CD14-positive monocyte (primary cell): Measurements from ENCODE around the gene GPC5. TPM values are rescaled to one million over a fixed set of nuclear protein-coding genes. Genes with fewer than 3 reads are reported as not detected.

ENCODE experiments used
- DNase-seq, 3 donors: peaks; one replicate each; pipeline ENCODE4 v3.0.0-alpha.2; 2011 to 2022
- H2AFZ ChIP-seq: 2 replicates; pipeline ENCODE4 v1.6.0; 2012; ENCODE audit warnings: mild to moderate bottlenecking, low read depth, low read length, inconsistent platforms; ENCODE audit not compliant: insufficient read depth, poor library complexity, severe bottlenecking
- H3K27ac ChIP-seq, 2 donors: 1 replicate in 1 of 2; 2 replicates in 1 of 2; pipeline ENCODE4 v1.5.1; 2012 to 2013; ENCODE audit warnings: low read length in 2 of 2, control low read depth in 1 of 2, inconsistent platforms in 1 of 2, low read depth in 1 of 2, mild to moderate bottlenecking in 1 of 2
- H3K27me3 ChIP-seq, 2 donors: one replicate each; pipeline versions ENCODE4 v1.6.0 to v1.6.1; 2011 to 2013; ENCODE audit warnings: low read length in 2 of 2; ENCODE audit not compliant: control insufficient read depth in 2 of 2, insufficient read depth in 2 of 2
- H3K36me3 ChIP-seq, 2 donors: replicated peaks in 1 of 2; 1 replicate in 1 of 2; 2 replicates in 1 of 2; pipeline versions ENCODE4 v1.5.1 to v1.6.1; 2012 to 2013; ENCODE audit warnings: low read length in 2 of 2, control low read depth in 1 of 2, inconsistent platforms in 1 of 2, mild to moderate bottlenecking in 1 of 2; ENCODE audit not compliant: insufficient read depth in 2 of 2, control insufficient read depth in 1 of 2
- H3K4me1 ChIP-seq, 2 donors: 1 replicate in 1 of 2; 2 replicates in 1 of 2; pipeline versions ENCODE4 v1.5.1 to v1.6.1; 2012 to 2013; ENCODE audit warnings: low read length in 2 of 2, control low read depth in 1 of 2, inconsistent platforms in 1 of 2, mild to moderate bottlenecking in 1 of 2, moderate library complexity in 1 of 2; ENCODE audit not compliant: insufficient read depth in 2 of 2, control insufficient read depth in 1 of 2
- H3K4me2 ChIP-seq: replicated peaks from 2 replicates; pipeline ENCODE3; 2012; ENCODE audit warnings: low read length, moderate library complexity, mild to moderate bottlenecking; ENCODE audit not compliant: poor library complexity, severe bottlenecking; ENCODE audit errors: extremely low read depth
- H3K4me3 ChIP-seq, 3 experiments: fragments of 200-600 bp in 1 of 3; sonication (generic) in 1 of 3; replicated peaks in 1 of 3; 1 replicate in 2 of 3; 2 replicates in 1 of 3; pipeline ENCODE4 v1.5.1; 2011 to 2013; ENCODE audit warnings: low read length in 3 of 3, mild to moderate bottlenecking in 3 of 3, control low read depth in 2 of 3, low read depth in 2 of 3, inconsistent platforms in 1 of 3, moderate library complexity in 1 of 3
- H3K79me2 ChIP-seq: 2 replicates; pipeline ENCODE4 v1.6.0; 2012; ENCODE audit warnings: mild to moderate bottlenecking, control low read depth, inconsistent platforms, low read length, moderate library complexity; ENCODE audit not compliant: insufficient read depth
- H3K9ac ChIP-seq: 2 replicates; pipeline ENCODE4 v1.6.0; 2017; ENCODE audit warnings: low read length, mild to moderate bottlenecking; ENCODE audit not compliant: insufficient read depth, poor library complexity, severe bottlenecking
- H3K9me3 ChIP-seq, 2 donors: replicated peaks in 1 of 2; 1 replicate in 1 of 2; 2 replicates in 1 of 2; pipeline versions ENCODE4 v1.5.1 to v1.6.1; 2012 to 2013; ENCODE audit warnings: low read length in 2 of 2, control low read depth in 1 of 2; ENCODE audit not compliant: control insufficient read depth in 1 of 2, insufficient read depth in 1 of 2
- H4K20me1 ChIP-seq: 2 replicates; pipeline ENCODE4 v1.6.0; 2012; ENCODE audit warnings: mild to moderate bottlenecking, low read length, control low read depth, moderate library complexity; ENCODE audit not compliant: insufficient read depth
- H3K27ac Mint-ChIP-seq, 7 donors: one replicate each; pipeline ENCODE4 v1.8.0; 2020; ENCODE audit warnings: mild to moderate bottlenecking in 7 of 7, mixed read lengths in 7 of 7, moderate library complexity in 6 of 7, inconsistent platforms in 2 of 7
- H3K27me3 Mint-ChIP-seq, 3 donors: one replicate each; pipeline ENCODE4 v1.8.0; 2021 to 2022; ENCODE audit warnings: low read depth in 3 of 3, mild to moderate bottlenecking in 3 of 3, mixed read lengths in 3 of 3, moderate library complexity in 3 of 3, inconsistent platforms in 1 of 3
- H3K36me3 Mint-ChIP-seq, 2 donors: one replicate each; pipeline ENCODE4 v1.8.0; 2020; ENCODE audit warnings: mixed read lengths in 2 of 2, inconsistent platforms in 1 of 2, mild to moderate bottlenecking in 1 of 2
- H3K4me1 Mint-ChIP-seq: one replicate; pipeline ENCODE4 v1.8.0; 2020; ENCODE audit warnings: mild to moderate bottlenecking, mixed read lengths
- H3K4me3 Mint-ChIP-seq, 2 donors: one replicate each; pipeline ENCODE4 v1.8.0; 2020; ENCODE audit warnings: mild to moderate bottlenecking in 2 of 2, mixed read lengths in 2 of 2, moderate library complexity in 1 of 2
- H3K9me3 Mint-ChIP-seq, 7 donors: one replicate each; pipeline ENCODE4 v1.8.0; 2020 to 2022; ENCODE audit warnings: mixed read lengths in 7 of 7, mild to moderate bottlenecking in 6 of 7, moderate library complexity in 6 of 7, inconsistent platforms in 2 of 7
- CTCF ChIP-seq: fragments of 200-600 bp; IDR thresholded peaks from one replicate; pipeline ENCODE4 v1.8.0; 2022; ENCODE audit warnings: antibody characterized with exemption, mild to moderate bottlenecking
- WGBS: methylation state at CpG from one replicate; pipeline ENCODE4 v1.1.5; 2013; ENCODE audit warnings: missing lambda C conversion rate; ENCODE audit not compliant: insufficient coverage; 5-methylcytosine and 5-hydroxymethylcytosine counted together
- intact Hi-C, 2 donors: fragments of 100-400 bp; cut with micrococcal nuclease; formaldehyde crosslinking; loops; one replicate each; pipeline versions ENCODE4 v1.15.0 to v1.15.1; 2023
- polyA plus RNA-seq, 3 donors: library from polyadenylated mRNA; depleted of rRNA in 1 of 3; unstranded in 2 of 3; stranded (reverse) in 1 of 3; fragments of 300-500 nt in 2 of 3; fragments of >200 nt in 1 of 3; fragmentation: Illumina TruSeq in 2 of 3; gene quantifications; 1 replicate in 2 of 3; 2 replicates in 1 of 3; pipeline ENCODE4 v1.2.3, GENCODE V29; 2012 to 2021

The GPC5 gene
- polyA plus RNA-seq, 3 donors, result not detected

- intact Hi-C loops, result no loop called here
- no peaks in the 10 kb centered on the region for H3K27me3 ChIP-seq
- Mint-ChIP-seq H3K27ac (no peak overlapping the region), H3K4me3 (no peak overlapping the region), H3K27me3 (no peaks in the 10 kb centered on the region), H3K4me1 (no peaks in the 10 kb centered on the region), H3K9me3 (peaks cover 3 to 11% (median 5%) of the 10 kb centered on the region in 7 donors), H3K36me3 (no peaks in the 10 kb centered on the region)
- peaks cover 0 to 8% of the 10 kb centered on the region in 2 donors for H3K9me3 ChIP-seq
- H3K4me1 ChIP-seq, result no peaks in the 10 kb centered on the region
- WGBS, result 38% methylated on average over 2 of the region's 3 CpGs
- H3K9ac ChIP-seq, result no peak overlapping the region
- no peak for DNase-seq
- no peak overlapping the region for H2AFZ ChIP-seq
- no peak overlapping the region for H3K4me3 ChIP-seq
- H3K79me2 ChIP-seq, result no peaks in the 10 kb centered on the region
- no peak overlapping the region for H3K4me2 ChIP-seq
- no peaks in the 10 kb centered on the region for H4K20me1 ChIP-seq
- no peak overlapping the region for H3K27ac ChIP-seq
- H3K36me3 ChIP-seq, result no peaks in the 10 kb centered on the region
- TF ChIP-seq CTCF, result no peak
Measured at GRCh38 chr13:92379371-92379770, 981.0 kb downstream of the GPC5 start.

- Histone ChIP-seq H3K79me2 (no peaks in the 10 kb centered on the region), H3K27me3 (no peaks in the 10 kb centered on the region)
Measured at GRCh38 chr13:92384410-92384809, 986.0 kb downstream of the GPC5 start.

More at GRCh38 chr13:92384410-92384809, 986.0 kb downstream of the GPC5 start:
- H3K36me3 ChIP-seq, result no peaks in the 10 kb centered on the region
- H3K4me1 Mint-ChIP-seq, result no peaks in the 10 kb centered on the region
- peaks cover 0 to 5% (median 3%) of the 10 kb centered on the region in 7 donors for H3K9me3 Mint-ChIP-seq
- no peak overlapping the region for H3K4me2 ChIP-seq
- no CpG with 5 or more reads among the region's 5 CpGs for WGBS
- H2AFZ ChIP-seq, result no peak overlapping the region
- H3K4me3 Mint-ChIP-seq, result no peak overlapping the region
- DNase-seq, result no peak
- no peak overlapping the region for H3K4me3 ChIP-seq
- peaks cover 0 to 3% of the 10 kb centered on the region in 2 donors for H3K9me3 ChIP-seq
- no peaks in the 10 kb centered on the region for H3K4me1 ChIP-seq
- no peaks in the 10 kb centered on the region for H3K36me3 Mint-ChIP-seq
- H3K9ac ChIP-seq, result no peak overlapping the region
- H3K27ac Mint-ChIP-seq, result no peak overlapping the region
- TF ChIP-seq CTCF, result no peak
- no peaks in the 10 kb centered on the region for H4K20me1 ChIP-seq
- no peak overlapping the region for H3K27ac ChIP-seq
- no peaks in the 10 kb centered on the region for H3K27me3 Mint-ChIP-seq
- intact Hi-C loops, result no loop called here
